ENCODE data around the gene FAP.

Gene FAP

GRCh38 chr2:162243294-162243693 is at the start of gene FAP:
Gene FAP (minus strand): TSS chr2:162243445. CDS start chr2:162243327, 118 bp downstream.
- DNase-seq = no peak

- no peak for DNase-seq
Observed at GRCh38 chr2:162291748-162292147, 48.5 kb upstream of the FAP start.

GRCh38 chr2:162282765-162283425 is 39.6 kb upstream of the FAP start:
- DNase-seq = no peak

- DNase-seq = no peak
Observed at GRCh38 chr2:162280654-162281053, 37.4 kb upstream of the FAP start.

- DNase-seq = no peak
Observed at GRCh38 chr2:162277381-162277780, 34.1 kb upstream of the FAP start.

GRCh38 chr2:162267996-162268395 is 24.8 kb upstream of the FAP start:
- no peak for DNase-seq

- no peak for DNase-seq
Observed at GRCh38 chr2:162267496-162267895, 24.3 kb upstream of the FAP start.

- DNase-seq = no peak
Observed at GRCh38 chr2:162266460-162266760, 23.2 kb upstream of the FAP start.

- DNase-seq = no peak
Observed at GRCh38 chr2:162265666-162266459, 22.6 kb upstream of the FAP start.

GRCh38 chr2:162261032-162261945 is 18.0 kb upstream of the FAP start:
- peak; percentile 21 for DNase-seq

GRCh38 chr2:162258686-162259085 is 15.4 kb upstream of the FAP start:
- no peak for DNase-seq

- DNase-seq = no peak
Observed at GRCh38 chr2:162258169-162258568, 14.9 kb upstream of the FAP start.

GRCh38 chr2:162257425-162257824 is 14.2 kb upstream of the FAP start:
- DNase-seq = no peak

GRCh38 chr2:162256591-162256991 is 13.3 kb upstream of the FAP start:
- DNase-seq = no peak

- DNase-seq = no peak
Observed at GRCh38 chr2:162254236-162254871, 11.1 kb upstream of the FAP start.

- DNase-seq = no peak
Observed at GRCh38 chr2:162253435-162253834, 10.2 kb upstream of the FAP start.

- DNase-seq = no peak
Observed at GRCh38 chr2:162252153-162252552, 8.9 kb upstream of the FAP start.

GRCh38 chr2:162245781-162246180 is 2.5 kb upstream of the FAP start:
- DNase-seq = no peak

- DNase-seq = no peak
Observed at GRCh38 chr2:162245061-162245460, 1.8 kb upstream of the FAP start.

GRCh38 chr2:162244541-162245031 is 1.3 kb upstream of the FAP start:
- DNase-seq = no peak

- DNase-seq = no peak
Observed at GRCh38 chr2:162243715-162244114, 470 bp upstream of the FAP start.

GRCh38 chr2:162242586-162243280 is 512 bp downstream of the FAP start:
- DNase-seq = no peak
